Activated naive CD4-positive, alpha-beta T cell treated with Interleukin-2 at 50 U/mL for 16 hours (primary cell): Measurements from ENCODE around the gene NOLC1.

Source experiments
- DNase-seq: peaks from one replicate; pipeline ENCODE4 v3.0.0-alpha.2; 2020

The NOLC1 gene

DNA sequence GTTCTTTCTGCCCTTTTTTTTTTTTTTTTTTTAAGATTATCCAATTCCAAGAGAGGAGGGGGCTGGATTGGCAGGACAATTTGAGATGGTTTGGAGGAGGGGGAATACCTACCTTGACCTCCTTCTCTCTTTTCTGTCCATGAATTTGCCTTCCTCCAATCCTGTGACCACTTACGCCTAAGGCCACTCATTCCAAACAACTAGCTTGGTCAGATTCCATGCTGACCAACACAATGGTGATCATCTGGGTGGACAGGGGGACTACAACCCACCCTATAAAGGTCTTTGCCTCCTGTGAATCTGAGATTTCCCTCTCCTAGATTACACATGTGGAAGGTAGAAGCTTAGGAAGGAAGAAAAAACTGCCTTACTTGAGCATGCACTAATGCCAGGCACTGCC lies 29.7 kb upstream of the NOLC1 start:
- DNase-seq = no peak

DNA sequence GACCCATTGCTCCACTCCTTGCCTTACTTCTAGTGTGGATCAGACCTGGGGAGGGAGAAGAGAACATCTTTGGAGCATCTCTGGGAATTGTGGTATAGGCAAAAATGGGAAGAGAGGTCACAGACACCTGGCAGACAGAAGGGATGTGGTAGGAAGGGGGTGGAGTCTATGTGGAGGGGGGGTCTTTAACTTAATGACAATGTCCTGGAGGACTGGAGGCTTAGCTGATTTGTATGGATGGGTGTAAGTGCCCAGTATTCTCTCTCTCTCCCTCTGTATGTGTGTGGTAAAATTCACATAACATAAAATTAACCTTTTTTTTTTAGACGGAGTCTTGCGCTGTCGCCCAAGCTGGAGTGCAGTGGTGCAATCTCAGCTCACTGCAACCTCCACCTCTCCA lies 29.0 kb upstream of the NOLC1 start:
- DNase-seq = no peak

DNA sequence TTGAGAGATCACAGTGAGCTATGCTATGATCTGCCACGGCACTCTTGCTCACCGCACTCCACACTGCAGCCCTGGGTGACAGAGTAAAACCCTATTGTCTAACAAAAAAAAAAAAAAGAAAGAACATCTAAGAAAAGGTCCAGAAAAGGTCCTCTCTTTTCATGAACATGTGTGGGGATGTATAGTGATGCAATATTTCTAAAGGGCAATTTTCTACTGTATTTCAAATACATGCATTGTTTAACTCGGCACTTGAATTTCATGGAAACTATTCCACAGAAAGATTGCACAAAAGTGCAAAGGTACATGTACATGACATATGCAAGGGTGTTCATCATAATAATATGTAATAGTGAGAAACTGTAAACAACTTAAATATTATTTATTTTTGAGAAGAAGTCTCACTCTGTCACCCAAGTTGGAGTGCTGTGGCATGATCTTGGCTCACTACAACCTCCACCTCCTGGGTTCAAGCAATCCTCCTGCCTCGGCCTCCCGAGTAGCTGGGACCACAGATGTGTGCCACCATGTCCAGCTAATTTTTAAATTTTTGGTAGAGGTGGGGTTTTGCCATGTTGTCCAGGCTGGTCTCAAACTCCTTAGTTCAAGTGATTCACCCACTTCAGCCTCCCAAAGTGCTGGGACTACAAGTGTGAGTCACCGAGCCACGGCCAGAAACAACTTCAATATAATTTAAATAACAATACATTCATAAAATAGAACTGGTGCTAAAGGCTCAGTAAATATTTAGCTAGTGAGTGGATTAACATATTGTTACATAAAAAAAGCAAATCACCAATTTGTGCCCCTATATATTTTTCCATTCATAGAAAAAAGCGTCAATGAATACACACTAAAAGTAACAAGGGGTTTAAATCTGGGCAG lies 20.7 kb upstream of the NOLC1 start:
- no peak for DNase-seq

DNA sequence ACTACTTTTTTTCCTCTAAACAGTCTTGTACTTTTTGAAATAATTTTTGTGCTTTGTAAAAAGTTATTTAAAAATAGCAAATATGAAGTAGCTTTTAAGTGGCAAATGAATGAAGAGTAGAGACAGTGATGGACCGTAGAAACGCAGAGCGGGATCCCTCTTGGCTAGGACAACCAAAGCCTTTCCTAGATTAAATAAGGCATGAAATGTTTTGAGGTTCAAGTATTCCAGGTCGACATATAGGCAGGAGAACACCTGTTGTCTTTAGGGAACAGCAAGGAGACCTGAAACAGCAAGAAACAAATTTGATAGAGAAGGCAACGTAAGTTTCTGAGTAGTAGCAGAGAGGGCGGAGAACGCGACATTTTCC lies 20.0 kb upstream of the NOLC1 start:
- DNase-seq = no peak

DNA sequence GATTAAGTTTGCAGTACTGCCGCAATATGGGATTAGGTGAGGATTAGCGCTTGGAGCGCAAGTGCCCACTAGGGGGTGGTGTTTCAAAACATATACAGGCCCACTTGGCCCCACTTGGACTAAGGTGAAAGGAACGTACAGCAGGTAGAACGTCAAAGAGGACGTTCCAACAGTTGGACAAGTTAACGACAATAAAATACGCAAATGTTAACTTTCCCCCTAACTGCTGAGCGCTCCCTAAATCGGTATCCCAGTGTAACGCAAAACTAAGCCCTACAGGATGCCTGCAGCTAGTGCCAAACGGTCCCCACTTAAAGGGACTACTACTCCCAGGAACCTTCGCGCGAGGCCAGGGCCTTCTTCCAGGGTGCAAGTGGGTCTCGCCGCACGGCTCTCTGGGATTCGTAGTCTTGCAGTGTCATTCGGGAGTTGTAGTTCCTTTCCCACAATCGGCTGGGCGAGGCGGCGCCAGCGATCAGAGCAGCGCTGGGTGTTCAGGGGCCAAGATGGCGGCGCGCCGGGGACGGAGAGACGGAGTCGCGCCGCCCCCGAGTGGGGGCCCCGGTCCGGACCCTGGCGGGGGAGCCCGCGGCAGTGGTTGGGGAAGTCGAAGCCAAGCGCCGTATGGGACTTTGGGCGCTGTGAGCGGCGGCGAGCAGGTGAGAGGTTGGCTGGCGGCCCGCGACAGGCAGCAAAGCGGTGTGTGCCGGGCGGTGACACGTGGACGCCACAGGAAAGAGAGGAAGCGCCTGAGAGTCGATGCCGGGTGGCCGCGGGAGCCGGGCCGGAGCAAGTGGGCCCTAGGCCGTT lies 19.4 kb upstream of the NOLC1 start, which contains the start of gene PPRC1:
PPRC1 (plus strand) TSS at position 478 of the 810 bp plus-strand sequence; CDS start at position 507, 29 bp downstream.
- peak; percentile 98 for DNase-seq

DNA sequence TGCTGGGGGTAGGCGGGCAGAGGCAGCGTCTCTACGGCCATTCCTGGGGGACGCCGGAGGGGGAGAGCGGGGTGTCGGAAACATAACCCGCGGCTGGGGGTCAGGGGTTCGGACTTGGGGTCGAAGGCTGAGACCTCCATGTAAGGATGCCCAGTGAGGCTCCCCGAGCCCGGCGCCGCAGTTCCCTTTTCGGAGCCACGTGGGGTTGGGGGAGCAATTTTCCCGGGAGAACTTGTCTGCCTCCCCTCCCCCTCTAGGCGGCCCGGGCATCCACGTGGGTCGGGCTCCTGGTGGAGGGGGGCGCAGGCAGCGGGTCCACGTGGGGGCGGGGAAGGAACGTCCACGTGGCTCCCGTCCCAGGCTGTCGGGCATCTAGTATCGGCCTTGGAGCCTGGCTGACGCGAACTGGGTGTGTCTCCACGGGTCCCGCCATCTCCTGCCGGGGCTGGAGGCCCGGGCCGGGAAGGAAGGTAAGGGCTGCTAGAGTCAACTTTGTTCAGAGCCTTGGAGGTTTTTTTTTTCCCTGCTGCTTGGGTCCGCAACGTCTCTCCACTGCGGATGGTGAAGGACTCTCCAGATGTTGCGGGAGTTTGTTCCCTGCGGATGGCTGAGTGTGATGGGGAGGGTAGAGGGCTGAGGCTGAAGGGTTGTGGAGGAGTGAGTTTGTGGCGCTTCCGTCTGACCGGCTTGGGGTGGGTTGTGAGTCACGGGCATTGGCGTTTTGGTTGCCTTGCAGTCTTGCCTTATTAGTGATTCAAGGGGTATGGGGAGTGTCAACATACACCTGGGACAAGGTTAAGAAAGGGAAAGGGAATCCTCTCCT lies 18.6 kb upstream of the NOLC1 start:
- DNase-seq = peak; percentile 70

DNA sequence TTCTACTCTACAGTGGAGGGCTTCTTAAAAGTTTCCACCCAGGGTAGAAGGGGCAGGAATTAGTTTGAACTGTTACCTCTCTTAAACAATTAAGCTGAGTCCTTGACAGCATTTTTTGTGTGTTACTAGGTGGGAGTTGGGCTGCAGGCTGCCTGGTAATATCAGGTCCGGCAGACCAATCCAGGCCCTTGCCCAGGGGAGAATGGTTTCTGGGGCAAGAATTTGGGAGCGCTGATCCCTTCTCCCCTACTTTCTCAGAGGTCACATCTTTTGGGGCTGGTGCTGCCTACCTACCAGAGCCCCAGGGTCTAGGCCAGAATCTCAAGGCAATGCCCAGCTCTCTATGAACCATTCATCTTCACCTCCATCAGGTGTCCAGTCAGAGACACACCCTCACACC lies 17.8 kb upstream of the NOLC1 start:
- DNase-seq = no peak

DNA sequence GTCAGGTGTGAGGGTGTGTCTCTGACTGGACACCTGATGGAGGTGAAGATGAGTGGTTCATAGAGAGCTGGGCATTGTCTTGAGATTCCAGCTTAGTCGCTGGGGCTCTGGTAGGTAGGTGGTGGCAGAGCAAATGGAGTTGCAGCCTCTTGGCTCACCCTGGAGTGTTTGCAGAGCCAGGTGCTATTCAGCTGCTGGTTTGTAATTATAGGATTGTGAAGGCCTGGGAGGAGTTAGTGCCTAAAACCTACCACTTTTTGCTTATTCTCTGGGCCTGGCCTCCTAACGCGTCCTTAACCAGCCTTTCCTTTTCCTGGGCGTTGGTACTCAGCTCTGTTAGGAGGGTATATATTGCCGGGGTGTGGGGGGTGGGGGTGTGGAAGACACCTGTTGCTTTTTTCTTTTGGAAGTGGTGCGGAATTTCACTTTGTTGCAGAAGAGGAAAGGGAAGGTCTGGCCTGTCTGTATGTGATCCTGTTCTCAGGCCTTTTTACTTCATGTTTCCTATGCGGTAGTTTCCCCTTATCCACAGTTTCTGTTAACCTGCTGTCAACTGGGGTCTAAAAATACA lies 16.1 kb upstream of the NOLC1 start:
- no peak for DNase-seq

DNA sequence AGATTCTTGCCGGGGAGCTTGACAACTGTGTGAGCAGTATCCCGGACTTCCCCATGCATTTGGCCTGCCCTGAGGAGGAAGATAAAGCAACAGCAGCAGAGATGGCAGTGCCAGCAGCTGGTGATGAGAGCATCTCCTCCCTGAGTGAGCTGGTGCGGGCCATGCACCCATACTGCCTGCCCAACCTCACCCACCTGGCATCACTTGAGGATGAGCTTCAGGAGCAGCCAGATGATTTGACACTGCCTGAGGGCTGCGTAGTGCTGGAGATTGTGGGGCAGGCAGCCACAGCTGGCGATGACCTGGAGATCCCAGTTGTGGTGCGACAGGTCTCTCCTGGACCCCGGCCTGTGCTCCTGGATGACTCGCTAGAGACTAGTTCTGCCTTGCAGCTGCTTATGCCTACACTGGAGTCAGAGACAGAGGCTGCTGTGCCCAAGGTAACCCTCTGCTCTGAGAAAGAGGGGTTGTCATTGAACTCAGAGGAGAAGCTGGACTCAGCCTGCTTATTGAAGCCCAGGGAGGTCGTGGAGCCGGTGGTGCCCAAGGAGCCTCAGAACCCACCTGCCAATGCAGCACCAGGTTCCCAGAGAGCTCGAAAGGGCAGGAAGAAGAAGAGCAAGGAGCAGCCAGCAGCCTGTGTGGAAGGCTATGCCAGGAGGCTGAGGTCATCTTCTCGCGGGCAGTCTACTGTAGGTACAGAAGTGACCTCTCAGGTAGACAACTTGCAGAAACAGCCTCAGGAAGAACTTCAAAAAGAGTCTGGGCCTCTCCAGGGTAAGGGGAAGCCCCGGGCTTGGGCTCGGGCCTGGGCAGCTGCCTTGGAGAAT lies 12.7 kb upstream of the NOLC1 start:
- no peak for DNase-seq

DNA sequence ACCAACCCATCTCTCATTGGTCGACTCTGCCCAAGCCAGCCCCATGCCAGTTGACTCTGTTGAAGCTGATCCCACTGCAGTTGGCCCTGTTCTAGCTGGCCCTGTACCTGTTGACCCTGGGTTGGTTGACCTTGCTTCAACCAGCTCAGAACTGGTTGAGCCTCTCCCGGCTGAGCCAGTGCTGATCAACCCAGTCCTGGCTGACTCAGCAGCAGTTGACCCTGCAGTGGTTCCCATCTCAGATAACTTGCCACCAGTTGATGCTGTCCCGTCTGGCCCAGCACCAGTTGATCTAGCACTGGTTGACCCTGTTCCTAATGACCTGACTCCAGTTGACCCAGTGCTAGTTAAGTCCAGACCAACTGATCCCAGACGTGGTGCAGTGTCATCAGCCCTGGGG lies 12.0 kb upstream of the NOLC1 start:
- no peak for DNase-seq

DNA sequence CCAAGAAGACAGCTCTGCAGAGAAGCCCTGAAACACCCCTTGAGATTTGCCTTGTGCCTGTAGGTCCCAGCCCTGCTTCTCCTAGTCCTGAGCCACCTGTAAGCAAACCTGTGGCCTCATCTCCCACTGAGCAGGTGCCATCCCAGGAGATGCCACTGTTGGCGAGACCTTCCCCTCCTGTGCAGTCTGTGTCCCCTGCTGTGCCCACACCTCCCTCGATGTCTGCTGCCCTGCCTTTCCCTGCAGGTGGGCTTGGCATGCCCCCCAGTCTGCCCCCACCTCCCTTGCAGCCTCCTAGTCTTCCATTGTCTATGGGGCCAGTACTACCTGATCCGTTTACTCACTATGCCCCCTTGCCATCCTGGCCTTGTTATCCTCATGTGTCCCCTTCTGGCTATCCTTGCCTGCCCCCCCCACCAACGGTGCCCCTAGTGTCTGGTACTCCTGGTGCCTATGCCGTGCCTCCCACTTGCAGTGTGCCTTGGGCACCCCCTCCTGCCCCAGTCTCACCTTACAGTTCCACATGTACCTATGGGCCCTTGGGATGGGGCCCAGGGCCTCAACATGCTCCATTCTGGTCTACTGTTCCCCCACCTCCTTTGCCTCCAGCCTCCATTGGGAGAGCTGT lies 11.2 kb upstream of the NOLC1 start:
- DNase-seq = no peak

DNA sequence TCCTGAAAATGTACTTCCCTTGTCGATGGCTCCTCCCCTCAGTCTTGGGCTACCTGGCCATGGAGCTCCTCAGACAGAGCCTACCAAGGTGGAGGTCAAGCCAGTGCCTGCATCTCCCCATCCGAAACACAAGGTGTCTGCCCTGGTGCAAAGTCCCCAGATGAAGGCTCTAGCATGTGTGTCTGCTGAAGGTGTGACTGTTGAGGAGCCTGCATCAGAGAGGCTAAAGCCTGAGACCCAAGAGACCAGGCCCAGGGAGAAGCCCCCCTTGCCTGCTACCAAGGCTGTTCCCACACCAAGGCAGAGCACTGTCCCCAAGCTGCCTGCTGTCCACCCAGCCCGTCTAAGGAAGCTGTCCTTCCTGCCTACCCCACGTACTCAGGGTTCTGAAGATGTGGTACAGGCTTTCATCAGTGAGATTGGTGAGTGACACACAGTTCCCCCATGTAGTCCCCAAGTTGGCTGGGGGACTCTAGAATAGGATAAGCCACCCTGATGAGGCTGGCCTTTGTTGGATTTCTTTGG lies 10.5 kb upstream of the NOLC1 start:
- no peak for DNase-seq

DNA sequence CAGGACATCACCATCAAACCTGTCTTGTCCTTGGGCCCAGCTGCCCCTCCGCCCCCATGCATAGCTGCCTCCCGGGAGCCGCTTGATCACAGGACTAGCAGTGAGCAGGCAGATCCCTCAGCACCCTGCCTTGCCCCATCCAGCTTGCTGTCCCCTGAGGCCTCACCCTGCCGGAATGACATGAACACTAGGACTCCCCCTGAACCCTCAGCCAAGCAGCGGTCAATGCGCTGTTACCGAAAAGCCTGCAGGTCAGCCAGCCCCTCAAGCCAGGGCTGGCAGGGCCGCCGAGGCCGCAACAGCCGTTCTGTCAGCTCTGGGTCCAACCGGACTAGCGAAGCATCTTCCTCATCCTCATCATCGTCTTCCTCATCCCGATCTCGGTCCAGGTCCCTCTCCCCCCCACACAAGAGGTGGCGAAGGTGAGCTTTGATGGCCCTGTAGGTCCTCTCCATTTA lies 5.2 kb upstream of the NOLC1 start:
- no peak for DNase-seq

DNA sequence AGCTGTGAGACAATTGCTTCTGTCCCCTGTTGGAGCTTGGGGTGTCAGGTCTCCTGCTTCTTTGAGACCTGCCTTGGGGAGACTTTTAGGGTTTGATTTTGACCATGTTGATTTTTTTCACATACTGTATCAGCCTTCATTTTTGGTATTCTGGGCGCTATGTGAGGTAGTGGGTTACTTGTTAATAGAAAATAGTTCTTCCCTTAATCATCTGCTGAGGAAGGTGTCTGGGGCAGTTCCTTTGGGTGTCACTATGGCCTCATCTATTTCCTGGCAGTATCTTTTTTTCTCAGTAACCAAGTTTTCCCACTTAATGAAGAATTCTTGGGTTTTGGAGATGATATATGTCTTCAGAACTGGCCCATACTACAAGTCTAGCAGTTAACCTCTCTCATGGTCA lies 4.6 kb upstream of the NOLC1 start:
- DNase-seq = no peak

DNA sequence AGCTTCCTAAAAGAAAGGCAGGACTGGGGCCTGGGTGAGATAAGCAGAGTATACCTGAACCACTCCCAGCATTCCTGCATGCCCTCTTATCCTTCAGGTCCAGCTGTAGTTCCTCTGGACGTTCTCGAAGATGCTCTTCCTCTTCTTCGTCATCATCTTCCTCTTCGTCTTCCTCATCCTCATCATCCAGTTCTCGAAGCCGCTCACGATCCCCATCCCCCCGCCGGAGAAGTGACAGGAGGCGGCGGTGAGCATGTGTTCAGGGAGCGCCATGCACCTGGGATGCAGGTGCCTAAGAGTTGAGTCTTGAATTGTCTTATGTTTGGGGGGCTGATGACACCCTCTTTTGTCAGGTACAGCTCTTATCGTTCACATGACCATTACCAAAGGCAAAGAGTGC lies 3.9 kb upstream of the NOLC1 start:
- no peak for DNase-seq

DNA sequence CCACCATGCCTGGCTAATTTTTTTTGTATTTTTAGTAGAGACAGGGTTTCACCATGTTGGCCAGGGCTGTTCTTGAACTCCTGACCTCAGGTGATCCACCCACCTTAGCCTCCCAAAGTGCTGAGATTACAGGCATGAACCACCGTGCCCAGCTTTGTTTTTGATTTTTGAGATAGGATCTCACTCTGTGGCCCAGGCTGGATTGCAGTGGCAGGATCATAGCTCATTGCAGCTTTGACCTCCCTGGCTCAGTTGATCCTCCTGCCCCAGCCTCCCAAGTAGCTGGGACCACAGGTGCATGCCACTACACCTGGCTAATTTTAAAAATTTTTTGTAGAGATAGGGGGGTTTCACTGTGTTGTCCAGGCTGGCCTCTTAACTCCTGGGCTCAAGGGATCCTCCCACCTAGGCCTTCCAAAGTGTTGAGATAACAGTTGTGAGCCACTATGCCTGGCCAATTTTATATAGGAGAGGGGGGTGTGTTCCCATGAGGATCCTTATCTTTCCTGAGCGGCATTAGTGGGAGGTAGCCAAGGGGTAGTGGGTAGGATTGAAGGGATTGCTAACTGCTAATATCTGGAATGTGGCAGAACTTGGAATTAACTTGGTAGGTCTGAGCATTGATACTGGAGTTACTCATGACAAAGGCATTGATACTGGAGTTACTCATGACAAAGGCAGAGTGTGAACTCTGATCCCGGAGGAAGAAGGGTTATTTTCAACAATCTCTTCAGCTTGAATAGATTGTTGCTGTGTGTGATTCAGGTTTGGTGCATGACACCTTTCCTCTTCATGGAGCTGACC lies 1.0 kb upstream of the NOLC1 start:
- DNase-seq = no peak

DNA sequence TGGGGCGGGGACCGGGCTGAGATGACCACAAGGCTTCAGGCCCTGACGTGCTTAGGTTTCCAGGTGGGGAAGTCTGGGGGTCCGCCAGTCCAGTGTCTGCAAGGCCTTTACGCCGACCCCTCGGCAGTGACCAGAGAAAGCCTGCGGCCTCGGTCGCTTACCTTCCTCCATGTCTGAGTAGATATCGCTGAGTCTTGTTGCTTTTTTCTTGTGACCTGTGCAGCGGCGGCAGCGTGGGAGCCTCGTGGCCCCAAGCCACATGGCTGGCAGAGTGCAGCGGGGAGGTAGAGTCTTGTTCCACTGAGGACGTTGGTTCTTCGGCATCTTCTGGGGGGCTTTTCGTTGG lies 329 bp downstream of the NOLC1 start:
- DNase-seq = peak; percentile 64

DNA sequence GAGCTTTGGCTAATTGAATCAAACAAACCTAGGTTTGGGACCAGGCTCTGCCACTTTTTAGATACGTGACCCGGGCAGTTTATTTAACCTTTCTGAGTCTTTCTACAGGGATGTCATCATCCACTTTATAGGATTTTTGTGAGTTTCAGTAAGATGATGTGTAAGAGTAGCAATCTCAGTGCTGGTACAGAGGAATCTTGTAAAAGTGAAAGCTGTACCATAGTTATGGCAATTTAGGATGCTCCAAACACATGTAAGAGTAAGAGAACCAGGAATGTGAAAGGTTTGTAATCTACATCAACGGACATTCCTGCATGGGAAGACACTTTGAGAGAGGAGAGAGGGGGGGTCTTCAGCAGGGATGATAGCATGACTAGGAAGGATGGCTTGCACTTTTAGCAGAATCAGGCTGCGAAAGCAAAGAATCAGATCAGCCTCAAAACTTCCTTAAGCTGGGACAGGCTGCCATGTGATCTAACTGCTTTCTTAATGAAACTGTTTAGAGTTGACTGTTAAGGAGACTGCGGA lies 968 bp downstream of the NOLC1 start:
- DNase-seq = no peak

DNA sequence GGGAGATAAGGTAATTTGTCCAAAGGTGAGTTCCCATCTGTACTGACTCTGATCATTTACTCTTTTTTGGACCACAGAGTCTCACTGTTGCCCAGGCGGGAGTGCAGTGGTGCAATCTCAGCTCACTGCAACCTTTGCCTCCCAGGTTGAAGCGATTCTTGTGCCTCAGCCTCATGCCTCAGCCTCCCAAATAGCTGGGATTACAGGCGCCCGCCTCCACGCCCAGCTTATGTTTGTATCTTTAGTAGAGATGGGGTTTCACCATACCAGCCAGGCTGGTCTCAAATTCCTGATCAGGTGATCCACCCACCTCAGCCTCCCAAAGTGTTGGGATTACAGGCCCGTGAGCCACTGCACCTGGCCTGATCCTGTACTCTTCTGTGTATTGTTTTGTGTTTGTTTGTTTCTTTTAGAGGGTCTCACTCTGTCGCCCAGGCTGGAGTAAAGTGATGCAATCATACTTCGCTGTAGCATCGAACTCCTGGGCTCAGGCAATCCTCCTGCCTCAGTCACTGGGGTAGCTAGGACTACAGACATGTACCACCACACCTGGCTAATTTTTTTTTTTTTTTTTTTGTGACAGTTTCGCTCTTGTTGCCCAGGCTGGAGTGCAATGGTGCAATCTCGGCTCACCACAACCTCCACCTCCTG lies 2.4 kb downstream of the NOLC1 start:
- no peak for DNase-seq

DNA sequence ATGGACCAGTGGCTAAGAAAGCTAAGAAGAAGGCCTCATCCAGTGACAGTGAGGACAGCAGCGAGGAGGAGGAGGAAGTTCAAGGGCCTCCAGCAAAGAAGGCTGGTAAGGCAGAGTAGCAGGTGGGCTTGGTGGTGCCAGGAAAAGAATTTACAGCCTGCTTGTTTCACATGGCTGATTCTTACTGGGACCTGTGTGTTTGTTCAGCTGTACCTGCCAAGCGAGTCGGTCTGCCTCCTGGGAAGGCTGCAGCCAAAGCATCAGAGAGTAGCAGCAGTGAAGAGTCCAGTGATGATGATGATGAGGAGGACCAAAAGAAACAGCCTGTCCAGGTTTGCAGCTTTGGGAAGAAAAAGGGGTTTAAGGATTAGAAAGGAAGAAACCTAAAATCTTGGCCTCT lies 5.0 kb downstream of the NOLC1 start:
- DNase-seq = no peak
